Pancreas (tissue), 10 donors: ENCODE measurements around the gene LINGO3. TPM values are rescaled to one million over a fixed set of nuclear protein-coding genes. Genes with fewer than 3 reads are reported as not detected.

ENCODE experiments used
- ATAC-seq, 4 donors: fragments of 200-7000 bp; cut with Tn5 transposase; one replicate each; pipeline versions ENCODE4 v1.8.0 to v1.9.1; 2020; ENCODE audit warnings: mild to moderate bottlenecking in 4 of 4, moderate library complexity in 4 of 4
- DNase-seq, 6 donors: peaks; one replicate each; pipeline ENCODE4 v3.0.0-alpha.2; 2020
- FAIRE-seq: peaks from 2 replicates; lab custom pipeline; 2012; peaks lifted over from hg19 to GRCh38; lab: Jason Lieb, UNC
- H3K27ac ChIP-seq, 4 donors: fragments of 200-600 bp; sonication (generic); 1 replicate in 3 of 4; 2 replicates in 1 of 4; pipeline versions ENCODE4 v1.5.0 to v1.8.0; 2020
- H3K27me3 ChIP-seq, 4 donors: fragments of 200-600 bp; one replicate each; pipeline ENCODE4 v1.8.0; 2021
- H3K36me3 ChIP-seq, 3 donors: fragments of 200-600 bp; sonication (generic) in 1 of 3; one replicate each; pipeline versions ENCODE4 v1.5.0 to v1.8.0; 2020 to 2021
- H3K4me1 ChIP-seq, 3 donors: fragments of 200-600 bp; one replicate each; pipeline ENCODE4 v1.8.0; 2021
- H3K4me3 ChIP-seq, 4 donors: fragments of 200-600 bp; sonication (generic) in 2 of 4; one replicate each; pipeline versions ENCODE4 v1.5.0 to v1.8.0; 2020 to 2021
- H3K9me3 ChIP-seq, 4 donors: fragments of 200-600 bp; one replicate each; pipeline ENCODE4 v1.8.0; 2021
- CTCF ChIP-seq, 4 donors: fragments of 200-600 bp; sonication (generic) in 3 of 4; IDR thresholded peaks; one replicate each; pipeline versions ENCODE4 v1.5.0 to v1.8.0; 2021; ENCODE audit warnings: antibody characterized with exemption in 4 of 4
- WGBS, 2 donors: extraction: QIAGEN DNeasy Blood & Tissue Kit; methylation state at CpG; one replicate each; pipeline ENCODE4 v1.1.7; 2013; 5-methylcytosine and 5-hydroxymethylcytosine counted together
- intact Hi-C, 3 donors: fragments of 100-400 bp; cut with DNase I; formaldehyde crosslinking; loops; one replicate each; pipeline versions ENCODE4 v1.11.1 to v1.14.2; 2022
- polyA plus RNA-seq, 2 donors: library from polyadenylated mRNA; stranded (reverse); fragments of 200-250 nt; gene quantifications; one replicate each; pipeline ENCODE4 v1.2.3, GENCODE V29; 2013
- total RNA-seq, 6 donors: library from RNA; stranded (reverse); fragmentation: NEBNext Ultra II Directional in 4 of 6; extraction: Animal tissue kit (Norgen Biotek cat#: 25700) in 4 of 6; gene quantifications; one replicate each; pipeline versions ENCODE4 v1.2.1 to v1.2.4, GENCODE V29; 2021 to 2023
- donor health status: healthy with polysubstance abuse.
- donor health status: DM: no; HTN: no; CAD: no; lungs with moderate emphysema.
- donor health status: DM: no; HTN: no; CAD: no.
- donor health status: control.
- donor health status: control.
- donor health status: Bipolar disorder and iron deficiency.
- donor health status: DM: yes; HTN: yes; CAD: no.
- donor health status: DM: no; HTN: no; CAD: no.
- donor health status: DM: no; HTN: no; CAD: no.
- donor health status: DM: yes; HTN: yes; CAD: no.

The LINGO3 gene
- total and polyA plus RNA-seq, 8 donors: 0.05 to 1.5 (median 0.16) TPM; not detected in 5

GRCh38 chr19:2317300-2317699 is 9.3 kb upstream of the LINGO3 start:
- Histone ChIP-seq H3K4me3 (no peak overlapping the region), H3K36me3 (peaks cover 0 to 3% (median 0%) of the 10 kb centered on the region in 3 donors), H3K9me3 (no peaks in the 10 kb centered on the region), H3K27ac (no peak overlapping the region), H3K4me1 (no peaks in the 10 kb centered on the region), H3K27me3 (no peaks in the 10 kb centered on the region)
- FAIRE-seq (no peak), DNase-seq (no peak), ATAC-seq (no peak)
- 87 to 93% methylated on average over 13 of the region's 13 CpGs for WGBS, 2 donors
- intact Hi-C loops: no loop called here
- no peak for TF ChIP-seq CTCF (IDR thresholded peaks at IDR 0.05)

- peak in 3 of 4 donors; percentile 81 to 96 (median 89) for ATAC-seq
- intact Hi-C loops: no loop called here
- Histone ChIP-seq H3K27ac (no peak overlapping the region), H3K27me3 (no peaks in the 10 kb centered on the region), H3K4me3 (no peak overlapping the region), H3K36me3 (no peaks in the 10 kb centered on the region), H3K9me3 (no peaks in the 10 kb centered on the region), H3K4me1 (no peaks in the 10 kb centered on the region)
- no peak for FAIRE-seq
- 39 to 43% methylated on average over 22 of the region's 22 CpGs for WGBS, 2 donors
- peak in 2 of 4 donors; percentile 22 to 35 for TF ChIP-seq CTCF (IDR thresholded peaks at IDR 0.05)
- peak in 2 of 6 donors; percentile 60 to 78 for DNase-seq
Measured at GRCh38 chr19:2315818-2316353, 7.9 kb upstream of the LINGO3 start.

- no peak overlapping the region for H3K27ac ChIP-seq
- no peaks in the 10 kb centered on the region for H3K27me3 ChIP-seq
- TF ChIP-seq CTCF (IDR thresholded peaks at IDR 0.05): no peak
- DNase-seq (no peak), FAIRE-seq (no peak), ATAC-seq (no peak)
- no peaks in the 10 kb centered on the region for H3K36me3 ChIP-seq
- no peaks in the 10 kb centered on the region for H3K4me1 ChIP-seq
- 85 to 86% methylated on average over 7 of the region's 7 CpGs for WGBS, 2 donors
- H3K9me3 ChIP-seq: no peaks in the 10 kb centered on the region
- intact Hi-C loops: no loop called here
- H3K4me3 ChIP-seq: no peak overlapping the region
Measured at GRCh38 chr19:2315121-2315817, 7.3 kb upstream of the LINGO3 start.

- FAIRE-seq: no peak
- Histone ChIP-seq H3K4me1 (no peaks in the 10 kb centered on the region), H3K4me3 (no peak overlapping the region), H3K36me3 (no peaks in the 10 kb centered on the region), H3K9me3 (no peaks in the 10 kb centered on the region), H3K27ac (no peak overlapping the region), H3K27me3 (no peaks in the 10 kb centered on the region)
- ATAC-seq: no peak
- no peak for DNase-seq
- WGBS, 2 donors: 35 to 41% methylated on average over 25 to 28 of the region's 28 CpGs
- no peak for TF ChIP-seq CTCF (IDR thresholded peaks at IDR 0.05)
- intact Hi-C loops: no loop called here
Measured at GRCh38 chr19:2312820-2313501, 5.0 kb upstream of the LINGO3 start.
